ENCODE results near the gene RNU1-1.
"Not testable (repeated sequence)": the region's sequence is repeated elsewhere in the genome, so short reads cannot be mapped to it uniquely, and the experiment has no call there.

- TF ChIP-seq, protein P1, sequence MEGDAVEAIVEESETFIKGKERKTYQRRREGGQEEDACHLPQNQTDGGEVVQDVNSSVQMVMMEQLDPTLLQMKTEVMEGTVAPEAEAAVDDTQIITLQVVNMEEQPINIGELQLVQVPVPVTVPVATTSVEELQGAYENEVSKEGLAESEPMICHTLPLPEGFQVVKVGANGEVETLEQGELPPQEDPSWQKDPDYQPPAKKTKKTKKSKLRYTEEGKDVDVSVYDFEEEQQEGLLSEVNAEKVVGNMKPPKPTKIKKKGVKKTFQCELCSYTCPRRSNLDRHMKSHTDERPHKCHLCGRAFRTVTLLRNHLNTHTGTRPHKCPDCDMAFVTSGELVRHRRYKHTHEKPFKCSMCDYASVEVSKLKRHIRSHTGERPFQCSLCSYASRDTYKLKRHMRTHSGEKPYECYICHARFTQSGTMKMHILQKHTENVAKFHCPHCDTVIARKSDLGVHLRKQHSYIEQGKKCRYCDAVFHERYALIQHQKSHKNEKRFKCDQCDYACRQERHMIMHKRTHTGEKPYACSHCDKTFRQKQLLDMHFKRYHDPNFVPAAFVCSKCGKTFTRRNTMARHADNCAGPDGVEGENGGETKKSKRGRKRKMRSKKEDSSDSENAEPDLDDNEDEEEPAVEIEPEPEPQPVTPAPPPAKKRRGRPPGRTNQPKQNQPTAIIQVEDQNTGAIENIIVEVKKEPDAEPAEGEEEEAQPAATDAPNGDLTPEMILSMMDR (IDR thresholded peaks at IDR 0.05), result not testable (repeated sequence)
- peak in 2 of 3 donors; percentile 73 to 93 for TF ChIP-seq POLR2AphosphoS5 (IDR thresholded peaks at IDR 0.05)
- not testable (repeated sequence) for TF ChIP-seq POLR2A, EP300 (IDR thresholded peaks at IDR 0.05)
Measured at GRCh38 chr1:16513412-16514106, 526 bp downstream of the RNU1-1 start.

Data from stomach (tissue), 4 donors.